ENCODE data around the gene ESYT2. TPM values are rescaled to one million over a fixed set of nuclear protein-coding genes. Genes with fewer than 3 reads are reported as not detected.
"Not testable (repeated sequence)": the region's sequence is repeated elsewhere in the genome, so short reads cannot be mapped to it uniquely, and the experiment has no call there.

The ESYT2 gene
- total RNA-seq, 2 donors from 2014 or later: 54.4 to 73.3 TPM

DNA sequence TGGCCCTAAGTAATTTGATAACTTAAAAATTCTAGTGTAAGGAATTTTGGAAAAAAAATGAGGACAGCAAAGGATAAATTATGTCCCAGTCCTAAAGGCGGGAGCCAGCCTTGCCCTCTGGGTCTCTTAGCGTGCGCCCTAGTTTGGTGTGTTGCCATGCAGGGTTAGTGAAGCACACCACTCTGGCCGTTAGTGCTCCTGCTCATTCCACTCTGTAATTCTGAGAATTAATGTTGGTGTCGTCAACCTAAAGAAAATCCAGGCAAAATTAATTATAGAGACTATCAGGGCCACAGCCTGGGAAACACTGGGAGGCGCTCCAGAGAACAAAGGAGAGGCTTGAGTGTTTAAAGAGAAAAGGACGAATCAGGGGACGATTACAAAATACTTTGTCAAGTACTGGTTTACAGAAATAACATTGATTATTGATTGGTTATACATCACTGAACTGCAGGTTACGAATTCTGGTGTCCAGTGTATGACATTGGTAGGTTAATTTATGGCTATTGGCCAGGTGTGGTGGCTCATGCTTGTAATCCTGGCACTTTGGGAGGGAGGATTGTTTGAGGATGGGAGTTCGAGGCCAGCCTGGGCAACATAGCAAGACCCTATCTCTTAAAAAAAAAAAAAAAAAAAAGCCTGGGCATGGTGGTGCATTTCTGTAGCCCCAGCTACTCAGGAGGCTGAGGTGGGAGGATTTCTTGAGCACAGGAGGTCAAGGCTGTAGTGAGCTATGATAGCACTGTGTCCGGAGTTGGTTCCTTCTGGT lies 32.8 kb upstream of the ESYT2 start:
- Mint-ChIP-seq H3K9me3 (no peaks in the 10 kb centered on the region), H3K36me3 (peaks cover 5 to 29% of the 10 kb centered on the region in 2 donors), H3K27ac (peak overlapping the region in 1 of 2 donors; percentile 92)
- no peak for DNase-seq (ENCODE audit: low spot score in 2 of 2)
- no peak for ATAC-seq

DNA sequence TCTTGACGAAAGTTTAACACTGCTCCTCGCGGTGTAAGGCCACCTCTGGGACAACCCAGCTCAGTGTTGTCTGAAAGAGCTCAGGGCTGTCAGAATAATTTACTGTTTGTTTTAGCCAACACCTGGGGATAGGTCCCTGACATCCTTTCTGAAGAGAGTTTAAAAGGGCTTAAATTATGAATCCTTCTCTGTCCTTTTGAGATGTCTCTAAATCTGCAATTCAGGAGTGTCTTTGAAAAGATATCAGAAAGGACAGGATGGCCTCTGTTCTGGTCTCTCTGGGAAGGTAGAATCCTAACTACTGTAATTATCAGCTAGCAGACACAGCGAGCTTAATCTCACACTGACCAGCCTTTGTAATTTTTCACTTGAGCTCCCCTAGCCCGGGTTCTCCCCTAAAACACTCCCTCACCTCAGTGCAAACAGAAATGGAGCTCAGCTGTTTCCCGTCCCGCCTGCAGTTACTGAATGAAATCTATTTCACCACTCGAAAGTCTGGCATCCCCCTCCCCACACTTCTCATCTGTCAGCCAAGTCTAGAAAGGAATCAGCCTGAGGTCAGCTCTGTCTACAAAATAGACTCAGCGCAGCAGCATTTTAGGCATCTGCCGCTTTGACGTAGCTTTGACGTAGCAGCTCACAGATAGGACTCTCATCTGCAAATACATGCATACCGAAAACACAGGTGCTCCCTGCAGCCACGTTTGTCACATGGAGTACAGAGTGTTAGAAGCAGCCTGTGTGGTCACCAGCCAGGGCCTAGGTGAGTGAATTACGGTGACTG lies 31.9 kb upstream of the ESYT2 start:
- Mint-ChIP-seq H3K9me3 (no peaks in the 10 kb centered on the region), H3K27ac (no peak overlapping the region), H3K36me3 (peaks cover 5 to 31% of the 10 kb centered on the region in 2 donors)
- DNase-seq (ENCODE audit: low spot score in 2 of 2) (no peak), ATAC-seq (no peak)

DNA sequence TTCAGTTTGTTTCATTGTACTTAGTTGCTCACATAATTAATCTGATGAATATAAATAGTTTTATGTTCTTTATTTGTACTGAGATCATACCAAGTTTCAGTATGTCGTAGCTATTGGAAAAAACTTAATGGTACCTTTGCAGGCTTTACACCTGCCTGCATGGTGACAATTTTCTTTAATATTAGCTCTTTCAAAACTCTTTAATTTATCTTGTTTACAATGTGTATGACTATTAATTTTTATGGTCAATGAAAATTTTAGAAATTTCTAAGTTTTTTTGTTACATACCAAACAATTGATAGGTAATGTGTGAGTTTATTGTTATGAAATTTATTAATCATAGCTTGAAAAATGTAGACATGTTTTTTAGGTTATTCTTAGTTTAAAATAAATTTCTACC lies 31.1 kb upstream of the ESYT2 start:
- DNase-seq (ENCODE audit: low spot score in 2 of 2): no peak
- H3K36me3 Mint-ChIP-seq: peaks cover 5 to 34% of the 10 kb centered on the region in 2 donors
- no peaks in the 10 kb centered on the region for H3K9me3 Mint-ChIP-seq
- no peak for ATAC-seq
- no peak overlapping the region for H3K27ac Mint-ChIP-seq

DNA sequence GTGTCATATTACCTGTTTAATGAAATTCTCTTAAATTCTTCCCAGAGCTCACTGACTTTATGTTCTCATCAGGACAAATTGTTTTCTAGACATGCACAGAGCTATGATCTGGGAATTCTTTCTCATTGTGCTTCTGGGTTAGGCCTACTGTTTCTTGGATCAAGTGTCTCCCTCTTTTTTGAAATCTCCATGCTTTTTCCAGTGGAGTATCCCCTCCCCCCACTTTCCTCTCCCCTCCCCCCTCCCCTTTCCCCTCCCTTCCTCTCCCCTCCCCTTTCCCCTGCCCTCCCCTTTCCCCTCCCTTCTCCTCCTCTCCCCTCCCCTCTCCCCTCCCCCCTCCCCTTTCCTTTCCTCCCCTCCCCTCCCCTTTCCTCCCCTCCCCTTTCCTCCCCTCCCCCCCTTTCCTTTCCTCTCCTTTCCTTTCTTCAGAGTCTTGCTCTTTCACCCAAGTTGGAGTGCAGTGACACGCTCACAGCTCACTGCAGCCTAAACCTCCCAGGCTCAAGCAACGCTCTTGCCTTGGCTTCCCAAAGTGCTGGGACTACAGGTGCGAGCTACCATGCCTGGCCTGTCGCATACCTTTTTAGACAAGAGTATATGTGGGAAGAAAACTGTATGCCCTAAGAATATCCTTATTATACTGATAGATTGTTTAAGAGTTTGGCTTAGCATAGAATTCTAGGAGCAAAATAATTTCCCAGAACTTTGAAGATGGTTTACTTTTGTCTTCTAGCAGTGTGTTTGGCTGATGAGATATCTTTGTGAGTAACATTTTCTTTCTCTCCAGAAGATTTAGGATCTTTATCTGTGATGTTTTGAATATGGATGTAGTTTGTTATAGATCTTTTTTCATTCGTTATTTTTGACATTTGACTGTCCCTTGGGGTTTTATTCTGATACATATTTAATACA lies 29.5 kb upstream of the ESYT2 start:
- no peaks in the 10 kb centered on the region for H3K9me3 Mint-ChIP-seq

GRCh38 chr7:158856883-158857668 lies 27.8 kb upstream of the ESYT2 start:
- ATAC-seq: no peak
- H3K36me3 Mint-ChIP-seq: peaks cover 5 to 9% of the 10 kb centered on the region in 2 donors

More for the DNA sequence above, 29.5 kb upstream of the ESYT2 start:
- peak overlapping the region in 1 of 2 donors; percentile 73 for H3K27ac Mint-ChIP-seq
- ATAC-seq (no peak), DNase-seq (ENCODE audit: low spot score in 2 of 2) (no peak)
- peaks cover 5 to 21% of the 10 kb centered on the region in 2 donors for H3K36me3 Mint-ChIP-seq

DNA sequence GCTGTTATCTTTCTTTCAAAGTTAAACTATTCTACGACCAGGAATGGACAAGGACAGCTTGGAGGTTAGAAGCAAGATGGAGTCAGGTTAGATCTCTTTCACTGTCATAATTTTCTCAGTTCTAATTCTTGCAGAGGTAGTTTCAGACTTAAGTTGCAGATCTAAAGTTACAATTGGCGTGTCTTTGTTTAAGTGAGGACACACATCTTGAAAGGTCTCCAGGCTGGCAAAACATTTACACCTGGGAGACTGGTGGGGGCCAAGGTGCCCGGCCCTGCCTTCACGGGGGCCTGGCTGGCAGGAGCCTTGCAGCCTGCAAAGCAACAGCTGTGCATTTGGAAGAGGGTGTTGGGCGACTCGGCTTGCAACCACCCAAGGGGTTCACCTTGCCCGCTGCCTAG lies 25.4 kb upstream of the ESYT2 start:
- no peaks in the 10 kb centered on the region for H3K9me3 Mint-ChIP-seq
- no peak for DNase-seq (ENCODE audit: low spot score in 2 of 2)
- ATAC-seq: no peak
- H3K36me3 Mint-ChIP-seq: peaks cover 5 to 6% of the 10 kb centered on the region in 2 donors
- peak overlapping the region in 1 of 2 donors; percentile 72 for H3K27ac Mint-ChIP-seq

More at GRCh38 chr7:158856883-158857668, 27.8 kb upstream of the ESYT2 start:
- DNase-seq (ENCODE audit: low spot score in 2 of 2): no peak
- Mint-ChIP-seq H3K27ac (peak overlapping the region; percentile 90), H3K9me3 (no peaks in the 10 kb centered on the region)

- no peaks in the 10 kb centered on the region for H3K9me3 Mint-ChIP-seq
- DNase-seq (ENCODE audit: low spot score in 2 of 2): no peak
- ATAC-seq: no peak
- peaks cover 0 to 16% of the 10 kb centered on the region in 2 donors for H3K36me3 Mint-ChIP-seq
- H3K27ac Mint-ChIP-seq: no peak overlapping the region
Observed at GRCh38 chr7:158850545-158851102, 21.3 kb upstream of the ESYT2 start.

DNA sequence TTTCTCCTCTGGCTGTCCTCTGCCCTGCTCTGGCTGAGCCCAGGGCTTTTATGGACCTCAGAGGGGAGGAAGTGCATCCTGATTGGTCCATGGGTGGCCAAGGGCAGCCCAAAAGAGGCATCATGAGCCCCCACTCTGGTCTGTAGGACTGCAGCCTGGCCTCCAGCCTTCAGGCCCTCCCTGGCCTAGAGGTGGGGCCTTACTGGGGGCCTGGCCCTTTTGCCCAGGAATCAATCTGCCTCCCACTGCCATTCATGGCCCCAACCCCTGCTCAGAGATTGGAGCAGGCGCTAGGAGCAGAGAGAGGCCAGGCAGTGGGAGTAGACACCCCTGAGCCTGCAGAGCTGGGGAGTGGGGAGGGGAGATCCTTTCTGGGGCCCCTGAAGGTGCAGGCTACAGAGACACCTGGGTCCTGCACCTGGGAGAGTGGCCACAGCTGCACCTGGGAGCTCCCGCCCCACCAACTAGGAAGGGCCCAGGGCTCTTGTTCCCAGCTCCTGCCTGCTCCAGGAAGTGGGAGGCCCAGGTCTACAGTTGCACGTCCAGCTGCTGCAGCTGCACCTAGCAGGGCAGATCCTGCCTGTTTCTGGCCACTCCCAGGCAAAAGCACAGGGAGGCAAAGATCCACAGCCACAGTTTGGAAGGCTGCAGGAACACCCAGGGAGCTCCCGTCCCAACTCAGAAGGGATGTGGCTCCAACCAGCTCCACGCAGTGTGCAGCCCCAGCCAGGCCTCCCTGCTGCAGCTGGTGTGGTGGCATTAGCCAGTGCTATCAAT lies 20.6 kb upstream of the ESYT2 start:
- no peak for ATAC-seq
- Mint-ChIP-seq H3K9me3 (peaks cover 0 to 2% of the 10 kb centered on the region in 2 donors), H3K27ac (peak overlapping the region in 1 of 2 donors; percentile 22), H3K36me3 (peaks cover 0 to 19% of the 10 kb centered on the region in 2 donors)
- peak in 1 of 2 donors; percentile 41 for DNase-seq (ENCODE audit: low spot score in 2 of 2)

DNA sequence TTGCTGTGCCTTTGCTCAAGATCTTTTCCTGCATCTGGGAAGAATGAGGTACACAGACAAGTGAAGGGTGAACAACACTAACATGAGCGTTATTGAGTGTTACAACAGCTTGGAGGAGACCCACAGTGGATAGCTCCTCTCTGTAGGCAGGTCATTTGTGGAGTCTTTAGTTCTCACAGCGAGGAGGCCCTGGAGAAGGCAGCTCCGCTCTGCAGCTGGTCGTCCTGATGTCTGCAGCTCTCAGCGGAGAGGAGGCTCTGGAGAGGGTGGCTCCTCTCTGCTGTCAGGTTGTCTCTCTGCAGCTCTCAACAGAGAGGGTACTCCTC lies 20.1 kb upstream of the ESYT2 start:
- peaks cover 0 to 5% of the 10 kb centered on the region in 2 donors for H3K9me3 Mint-ChIP-seq
- DNase-seq (ENCODE audit: low spot score in 2 of 2) (no peak), ATAC-seq (no peak)
- H3K36me3 Mint-ChIP-seq: peaks cover 0 to 23% of the 10 kb centered on the region in 2 donors
- peak overlapping the region in 1 of 2 donors; percentile 22 for H3K27ac Mint-ChIP-seq

DNA sequence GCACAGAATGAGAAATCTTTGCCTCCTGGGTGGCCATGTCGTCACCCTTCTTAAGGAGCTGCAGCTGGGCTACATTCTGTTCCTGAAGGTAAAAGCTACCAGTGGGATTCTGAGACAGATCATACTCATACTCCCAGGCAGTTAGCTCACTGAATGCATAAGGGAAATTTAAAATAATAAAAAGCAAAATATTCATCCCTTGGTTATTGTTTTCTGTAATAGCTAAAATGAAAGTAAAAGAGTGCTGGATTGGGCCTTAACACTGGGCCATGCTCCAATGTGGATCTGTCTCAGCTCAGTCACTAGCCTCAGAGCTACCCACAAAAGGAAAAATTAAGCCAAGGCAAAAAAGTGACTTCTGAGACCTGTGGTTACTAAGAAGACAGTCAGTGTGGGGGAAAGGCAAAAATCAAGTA lies 18.1 kb upstream of the ESYT2 start:
- Mint-ChIP-seq H3K27ac (peak overlapping the region; percentile 90 to 93), H3K36me3 (peaks cover 0 to 23% of the 10 kb centered on the region in 2 donors), H3K9me3 (peaks cover 0 to 5% of the 10 kb centered on the region in 2 donors)
- DNase-seq (ENCODE audit: low spot score in 2 of 2) (no peak), ATAC-seq (peak; percentile 84 to 97)

GRCh38 chr7:158846304-158846703 lies 17.0 kb upstream of the ESYT2 start:
- DNase-seq (ENCODE audit: low spot score in 2 of 2) (no peak), ATAC-seq (no peak)
- Mint-ChIP-seq H3K36me3 (peaks cover 0 to 23% of the 10 kb centered on the region in 2 donors), H3K9me3 (peaks cover 0 to 5% of the 10 kb centered on the region in 2 donors), H3K27ac (peak overlapping the region in 1 of 2 donors; percentile 90)

GRCh38 chr7:158843771-158844170 lies 14.5 kb upstream of the ESYT2 start:
- peaks cover 0 to 17% of the 10 kb centered on the region in 2 donors for H3K36me3 Mint-ChIP-seq
- H3K9me3 Mint-ChIP-seq: peaks cover 0 to 5% of the 10 kb centered on the region in 2 donors
- DNase-seq (ENCODE audit: low spot score in 2 of 2): no peak
- peak overlapping the region in 1 of 2 donors; percentile 62 for H3K27ac Mint-ChIP-seq
- no peak for ATAC-seq

- DNase-seq (ENCODE audit: low spot score in 2 of 2): no peak
- peaks cover 0 to 5% of the 10 kb centered on the region in 2 donors for H3K9me3 Mint-ChIP-seq
- ATAC-seq: peak; percentile 56 to 68
- H3K36me3 Mint-ChIP-seq: peaks cover 0 to 9% of the 10 kb centered on the region in 2 donors
- peak overlapping the region in 1 of 2 donors; percentile 62 for H3K27ac Mint-ChIP-seq
Observed at GRCh38 chr7:158842486-158842885, 13.2 kb upstream of the ESYT2 start.

DNA sequence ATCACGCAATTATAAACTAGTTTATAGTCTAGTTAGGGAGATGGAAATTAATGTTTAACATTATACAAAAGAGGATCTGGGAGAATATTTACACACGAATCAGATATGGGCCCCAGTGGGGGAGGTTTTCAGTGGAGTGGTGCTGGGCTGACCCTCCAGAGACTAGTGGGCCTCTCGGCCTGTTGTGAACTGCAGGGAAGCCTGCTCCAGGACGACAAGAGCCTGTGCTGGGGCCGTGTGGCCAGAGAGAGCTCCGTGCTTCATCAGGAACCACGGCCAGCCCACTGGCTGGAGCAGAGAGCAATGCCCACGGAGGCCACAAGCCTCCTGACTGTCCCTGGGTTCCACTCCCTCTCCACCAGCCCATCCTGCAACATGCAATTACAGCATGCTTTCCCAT lies 11.3 kb upstream of the ESYT2 start:
- peaks cover 0 to 5% of the 10 kb centered on the region in 2 donors for H3K9me3 Mint-ChIP-seq
- no peak for ATAC-seq
- no peak overlapping the region for H3K27ac Mint-ChIP-seq
- peaks cover 0 to 7% of the 10 kb centered on the region in 2 donors for H3K36me3 Mint-ChIP-seq
- DNase-seq (ENCODE audit: low spot score in 2 of 2): no peak

- not testable (repeated sequence) for H3K27ac Mint-ChIP-seq; H3K9me3 Mint-ChIP-seq; H3K36me3 Mint-ChIP-seq; ATAC-seq; DNase-seq (ENCODE audit: low spot score in 2 of 2)
Observed at GRCh38 chr7:158839177-158839576, 9.9 kb upstream of the ESYT2 start.

Measured in activated naive CD4-positive, alpha-beta T cell treated with anti-CD3 and anti-CD28 coated beads, Interleukin-2, amount 50 U/mL, for 72 hours (primary cell).